NOMO-1 (cell line): ENCODE measurements around the gene CRABP2.

Experiments
- DNase-seq, 2 experiments: peaks; one replicate each; lab custom pipeline; 2025; ENCODE audit not compliant: unreplicated experiment in 2 of 2; lab: John Stamatoyannopoulos, UW

CRABP2 gene

GRCh38 chr1:156658945-156659574, 46.3 kb downstream of the CRABP2 start:
- DNase-seq, result no peak

- DNase-seq, result no peak
These were observed 46.9 kb downstream of the CRABP2 start for GRCh38 chr1:156658496-156658895.

GRCh38 chr1:156657741-156658319, 47.6 kb downstream of the CRABP2 start:
- no peak for DNase-seq

- peak in 1 of 2 experiments; percentile 30 for DNase-seq
These were observed 48.3 kb downstream of the CRABP2 start for GRCh38 chr1:156656806-156657740.

- no peak for DNase-seq
These were observed 49.4 kb downstream of the CRABP2 start for GRCh38 chr1:156655904-156656516.

- DNase-seq, result no peak
These were observed 50.1 kb downstream of the CRABP2 start for GRCh38 chr1:156655151-156655903.

- no peak for DNase-seq
These were observed 50.7 kb downstream of the CRABP2 start for GRCh38 chr1:156654700-156655099.

- DNase-seq, result no peak
These were observed 52.4 kb downstream of the CRABP2 start for GRCh38 chr1:156652992-156653355.

GRCh38 chr1:156652131-156652991, 53.0 kb downstream of the CRABP2 start:
- no peak for DNase-seq
